ENCODE data around the gene NFIC.
A peak's percentile ranks its signal among the peaks of the same experiment; 100 is the strongest.
"Not testable (repeated sequence)": the region's sequence is repeated elsewhere in the genome, so short reads cannot be mapped to it uniquely, and the experiment has no call there.

The NFIC gene

DNA sequence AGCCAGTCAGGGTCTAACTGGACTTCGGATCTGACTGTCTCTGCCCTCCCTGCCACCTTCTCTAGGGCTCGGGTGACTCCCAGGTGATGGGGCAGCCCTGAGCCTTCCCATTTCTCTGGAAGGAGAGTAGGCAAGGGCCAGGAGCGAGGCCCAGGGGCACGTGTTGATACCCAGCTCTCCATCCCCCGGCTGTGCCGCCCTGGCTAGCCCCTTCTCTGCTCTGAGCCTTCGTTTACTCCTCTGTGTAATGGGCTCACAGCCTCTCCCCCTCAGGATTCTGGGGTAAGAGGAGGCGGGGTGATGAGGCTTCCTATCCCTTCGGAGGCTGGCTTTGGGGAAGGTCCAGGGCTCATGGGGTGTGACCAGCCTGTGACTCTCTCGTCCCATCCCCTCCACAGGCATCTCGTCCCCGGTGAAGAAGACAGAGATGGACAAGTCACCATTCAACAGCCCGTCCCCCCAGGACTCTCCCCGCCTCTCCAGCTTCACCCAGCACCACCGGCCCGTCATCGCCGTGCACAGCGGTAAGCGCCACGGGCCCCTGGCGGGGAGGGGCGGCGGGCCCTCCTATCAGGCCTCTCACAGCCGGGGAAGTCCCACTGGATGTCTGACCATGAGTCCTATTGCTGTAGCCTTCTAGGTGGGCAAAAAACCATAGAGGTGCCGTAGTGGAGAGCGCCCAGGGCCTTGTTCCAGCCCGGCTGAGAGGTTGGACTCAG lies 82.4 kb downstream of the NFIC start:
- no peak for DNase-seq

DNA sequence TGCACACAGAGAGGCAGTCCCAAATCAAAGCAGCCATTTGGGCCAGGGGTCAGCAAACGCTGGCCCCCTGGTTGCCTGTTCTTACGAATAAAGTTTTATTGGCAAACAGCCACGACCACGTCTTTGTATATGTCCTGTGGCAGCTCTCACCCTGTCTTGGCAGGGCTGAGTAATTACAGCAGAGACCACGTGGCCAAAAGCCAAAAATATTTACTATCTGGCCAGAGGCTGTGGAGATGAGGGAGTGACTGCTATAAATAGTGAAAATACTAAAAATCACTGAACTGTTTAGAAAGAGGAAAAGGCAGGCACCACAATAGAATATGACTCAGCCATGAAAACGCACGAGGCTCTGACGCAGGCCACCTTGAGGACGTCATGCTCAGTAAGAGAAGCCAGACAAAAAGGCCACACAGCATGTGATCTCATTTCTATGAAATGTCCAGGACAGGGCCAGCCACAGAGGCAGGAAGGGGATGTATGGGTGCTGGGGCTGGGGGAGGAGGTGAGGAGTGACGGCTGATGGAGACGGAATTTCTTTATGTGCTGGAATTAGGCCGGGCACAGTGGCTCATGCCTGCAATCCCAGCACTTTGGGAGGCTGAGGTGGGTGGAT lies 84.5 kb downstream of the NFIC start:
- peak in 1 of 56 donors; percentile 19 for DNase-seq

DNA sequence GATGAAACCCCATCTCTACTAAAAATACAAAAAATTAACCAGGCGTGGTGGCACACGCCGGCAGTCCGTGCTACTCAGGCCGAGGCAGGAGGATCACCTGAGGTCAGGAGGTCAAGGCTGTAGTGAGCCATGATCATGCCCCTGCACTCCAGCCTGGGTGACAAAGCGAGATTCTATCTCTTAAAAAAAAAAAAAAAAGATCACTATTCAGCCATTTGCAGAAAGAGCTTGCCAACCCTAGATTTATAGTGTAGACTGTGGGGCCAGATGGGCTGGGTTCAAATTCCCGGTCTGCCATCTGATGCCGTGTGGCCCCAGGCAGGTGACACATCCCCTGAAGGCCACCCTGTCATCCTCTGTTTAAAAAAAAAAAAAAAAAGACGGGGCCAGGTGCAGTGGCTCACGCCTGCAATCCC lies 85.1 kb downstream of the NFIC start:
- no peak for DNase-seq

DNA sequence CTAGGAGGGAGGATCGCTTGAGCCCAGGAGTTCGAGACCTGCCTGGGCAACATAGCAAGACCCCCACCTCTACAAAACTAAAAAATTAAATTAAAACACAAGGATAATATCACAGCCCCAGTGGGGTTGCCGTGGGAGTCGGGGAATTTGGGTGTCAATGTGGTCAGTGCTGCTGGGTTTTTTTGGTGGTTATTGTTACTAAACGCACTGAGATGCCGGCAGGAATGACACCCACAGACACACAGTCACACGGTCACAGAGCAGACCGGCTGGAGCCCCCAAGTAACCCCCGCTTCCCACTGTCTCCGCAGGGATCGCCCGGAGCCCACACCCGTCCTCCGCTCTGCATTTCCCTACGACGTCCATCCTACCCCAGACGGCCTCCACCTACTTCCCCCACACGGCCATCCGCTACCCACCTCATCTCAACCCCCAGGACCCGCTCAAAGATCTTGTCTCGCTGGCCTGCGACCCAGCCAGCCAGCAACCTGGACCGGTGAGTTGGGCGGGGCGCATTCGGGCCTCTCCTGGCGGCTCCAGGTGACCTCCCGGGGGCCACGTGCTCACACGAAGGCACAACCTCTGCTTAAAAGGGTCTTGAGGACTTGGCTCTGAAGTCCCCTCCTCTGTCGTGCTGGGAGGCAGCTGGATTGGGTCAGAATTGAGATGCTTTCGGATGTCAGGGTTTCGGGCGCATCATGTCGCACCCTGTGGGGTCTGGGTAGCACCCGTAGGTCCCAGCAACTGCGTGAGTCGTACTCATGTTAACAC lies 86.0 kb downstream of the NFIC start:
- no peak for DNase-seq

DNA sequence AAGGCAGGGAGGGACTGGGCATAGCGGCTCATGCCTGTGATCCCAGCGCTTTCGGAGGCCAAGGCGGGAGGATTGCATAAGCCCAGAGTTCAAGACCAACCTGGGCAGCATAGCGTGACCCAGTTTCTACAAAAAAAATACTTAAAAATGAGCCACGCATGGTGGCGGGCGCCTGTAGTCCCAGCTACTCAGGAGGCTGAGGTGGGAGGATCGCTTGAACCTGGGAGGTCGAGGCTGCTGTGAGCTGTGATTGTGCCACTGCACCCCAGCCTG lies 86.5 kb downstream of the NFIC start:
- not testable (repeated sequence) for DNase-seq

DNA sequence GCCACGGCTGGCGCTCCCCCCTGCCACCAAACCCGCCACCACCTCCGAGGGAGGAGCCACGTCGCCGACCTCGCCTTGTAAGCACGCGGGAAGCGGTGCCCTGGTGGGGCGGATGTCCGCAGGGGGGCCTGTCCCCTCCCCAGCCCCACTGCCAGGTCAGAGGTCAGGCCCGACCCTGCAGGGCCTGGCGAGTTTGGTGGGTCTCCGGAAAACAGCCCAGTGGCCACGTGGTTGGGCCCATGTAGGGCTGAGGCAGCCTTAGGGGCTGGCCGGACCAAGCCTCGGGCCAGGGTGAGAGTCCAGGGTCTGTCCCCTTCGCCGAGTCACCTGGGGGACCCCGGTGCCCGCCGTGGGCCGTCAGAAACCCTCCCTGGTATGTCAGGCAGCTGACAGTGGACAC lies 87.5 kb downstream of the NFIC start:
- DNase-seq = no peak

DNA sequence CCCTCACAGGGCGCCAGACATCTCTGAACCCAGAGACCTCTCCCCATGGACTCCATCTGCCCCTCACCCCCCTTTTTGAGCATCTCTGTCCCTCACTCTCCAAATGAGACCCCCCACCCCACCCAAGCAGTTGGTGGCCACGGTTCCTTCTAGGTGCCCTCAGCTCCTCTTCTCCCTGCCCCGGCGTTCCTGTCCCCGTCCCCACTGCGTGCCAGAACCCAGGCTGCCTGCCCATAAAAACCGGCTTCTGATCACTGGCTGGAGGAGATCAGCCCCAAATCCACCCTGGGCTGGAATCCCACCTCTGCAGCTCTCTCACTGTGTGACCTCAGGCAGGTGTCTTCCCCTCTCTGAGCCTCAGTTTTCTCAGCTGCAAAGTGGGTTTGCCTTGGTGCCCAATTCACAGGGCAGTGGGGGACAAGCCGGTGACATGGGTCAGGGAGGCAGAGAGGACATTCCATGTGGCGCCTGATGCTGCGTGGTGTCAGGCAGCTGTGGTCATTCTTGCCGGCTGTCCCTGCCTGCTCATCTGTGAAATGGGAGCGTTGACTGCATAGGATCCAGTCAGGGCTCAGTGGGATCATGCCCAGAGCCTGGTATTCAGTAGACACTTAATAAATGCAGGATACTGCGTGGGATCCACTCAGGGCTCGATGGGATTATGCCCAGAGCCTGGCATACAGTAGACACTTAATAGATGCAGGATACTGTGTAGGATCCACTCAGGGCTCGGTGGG lies 88.4 kb downstream of the NFIC start:
- DNase-seq = no peak

DNA sequence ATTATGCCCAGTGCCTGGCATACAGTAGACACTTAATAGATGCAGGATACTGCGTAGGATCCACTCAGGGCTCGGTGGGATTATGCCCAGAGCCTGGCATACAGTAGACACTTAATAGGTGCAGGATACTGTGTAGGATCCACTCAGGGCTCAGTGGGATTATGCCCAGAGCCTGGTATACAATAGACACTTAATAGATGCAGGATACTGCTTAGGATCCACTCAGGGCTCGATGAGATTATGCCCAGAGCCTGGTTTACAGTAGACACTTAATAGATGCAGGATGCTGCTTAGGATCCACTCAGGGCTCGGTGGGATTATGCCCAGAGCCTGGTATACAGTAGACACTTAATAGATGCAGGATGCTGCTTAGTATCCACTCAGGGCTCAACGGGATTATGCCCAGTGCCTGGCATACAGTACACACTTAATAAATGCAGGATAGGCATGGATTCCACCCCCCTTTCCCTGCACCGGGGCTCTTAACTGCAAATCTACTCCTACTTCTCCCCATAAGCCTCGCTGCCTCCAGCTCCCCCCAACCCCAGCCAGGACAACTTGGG lies 89.1 kb downstream of the NFIC start:
- no peak for DNase-seq

DNA sequence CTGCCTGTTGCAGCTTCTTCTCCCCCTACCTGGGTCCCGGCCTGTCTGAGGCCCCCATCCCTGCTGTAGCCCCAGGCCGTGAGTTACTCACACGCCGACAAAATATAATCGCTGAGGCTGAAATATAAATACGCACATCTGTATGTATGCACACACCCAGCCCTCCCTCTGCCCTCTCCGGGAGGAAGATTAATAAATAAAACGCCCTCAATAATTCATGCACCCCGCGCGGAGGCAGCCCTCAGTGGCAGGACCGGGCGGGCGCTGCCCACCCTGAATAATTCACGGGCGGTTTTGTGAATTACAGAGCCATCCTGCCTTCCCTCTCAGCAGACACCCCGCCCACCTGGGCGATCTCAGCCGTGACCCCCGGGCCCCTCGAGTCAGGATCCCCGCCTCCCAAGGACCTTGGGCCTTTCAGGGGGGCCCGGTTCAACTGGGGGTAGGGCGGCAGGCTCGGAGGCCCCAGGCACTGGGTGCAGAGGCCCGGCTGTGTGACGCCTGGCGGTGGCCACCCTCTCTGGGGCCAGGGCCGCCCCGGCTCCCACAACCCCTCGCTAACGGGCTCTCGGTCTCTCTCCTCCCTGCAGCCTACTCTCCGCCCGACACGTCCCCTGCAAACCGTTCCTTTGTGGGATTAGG lies 89.7 kb downstream of the NFIC start:
- no peak for DNase-seq

DNA sequence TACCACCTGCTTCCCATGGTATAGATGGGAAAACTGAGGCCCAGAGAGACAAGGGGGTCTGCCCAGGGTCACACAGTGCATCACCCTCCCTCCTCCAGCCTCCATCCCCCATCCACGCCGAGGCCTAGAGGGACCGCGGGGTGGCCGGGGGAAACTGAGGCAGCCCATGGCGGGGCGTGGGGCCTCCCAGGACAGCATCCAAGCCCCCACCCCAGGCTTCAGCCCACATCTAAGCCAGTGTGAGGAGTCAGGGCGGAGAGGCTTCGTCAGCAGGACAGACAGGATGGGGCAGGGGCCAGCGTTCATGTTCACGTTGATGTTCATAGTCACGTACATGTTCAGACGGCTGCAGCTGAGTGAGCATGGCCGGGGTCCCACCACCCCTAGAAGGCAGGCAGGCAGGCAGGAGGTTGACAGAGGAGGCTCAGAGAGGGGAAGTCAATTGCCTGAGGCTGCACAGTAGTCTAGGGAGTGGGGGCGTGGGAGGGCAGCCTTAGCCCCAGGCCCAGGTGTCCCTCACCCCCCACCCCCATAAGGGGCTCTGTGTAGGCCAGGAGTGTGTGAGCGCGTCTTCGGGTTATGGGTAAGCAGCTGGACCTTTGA lies 90.6 kb downstream of the NFIC start:
- no peak for DNase-seq

DNA sequence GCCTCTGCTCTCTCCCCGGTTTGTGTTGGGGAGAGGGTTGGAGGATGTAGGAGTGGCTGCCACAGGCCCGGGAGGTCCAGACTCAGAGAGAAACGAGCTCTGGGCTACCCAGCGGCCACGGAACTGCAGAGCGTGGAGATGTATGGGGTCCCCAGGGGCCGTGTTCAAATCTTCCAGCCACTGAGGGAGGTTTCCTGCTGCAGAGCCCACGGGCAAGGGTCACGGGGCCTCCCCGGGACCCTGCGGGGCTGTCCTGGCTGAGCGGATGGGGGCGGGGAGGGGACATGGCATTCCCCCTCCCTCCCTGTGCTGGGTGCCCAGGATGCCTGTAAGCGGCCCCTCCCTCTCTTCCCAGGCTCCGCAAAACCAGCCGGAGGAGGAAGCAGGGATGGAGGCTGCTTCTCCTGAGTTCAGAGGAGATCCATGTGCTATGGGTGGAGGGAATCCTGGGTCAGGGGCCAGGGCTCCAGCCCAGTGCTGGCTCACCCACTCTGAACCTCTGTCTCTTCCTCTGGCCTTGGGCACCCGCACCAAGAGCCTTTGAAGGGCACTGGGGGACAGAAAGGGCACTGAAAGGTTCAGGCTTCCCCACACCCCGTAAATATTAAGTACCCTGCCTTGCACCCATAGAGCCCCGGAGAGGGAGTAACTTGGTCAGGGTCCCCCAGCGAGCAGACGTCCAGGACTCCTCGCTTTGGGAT lies 91.3 kb downstream of the NFIC start:
- peak in 3 of 56 donors; percentile 6 to 22 (median 19) for DNase-seq

DNA sequence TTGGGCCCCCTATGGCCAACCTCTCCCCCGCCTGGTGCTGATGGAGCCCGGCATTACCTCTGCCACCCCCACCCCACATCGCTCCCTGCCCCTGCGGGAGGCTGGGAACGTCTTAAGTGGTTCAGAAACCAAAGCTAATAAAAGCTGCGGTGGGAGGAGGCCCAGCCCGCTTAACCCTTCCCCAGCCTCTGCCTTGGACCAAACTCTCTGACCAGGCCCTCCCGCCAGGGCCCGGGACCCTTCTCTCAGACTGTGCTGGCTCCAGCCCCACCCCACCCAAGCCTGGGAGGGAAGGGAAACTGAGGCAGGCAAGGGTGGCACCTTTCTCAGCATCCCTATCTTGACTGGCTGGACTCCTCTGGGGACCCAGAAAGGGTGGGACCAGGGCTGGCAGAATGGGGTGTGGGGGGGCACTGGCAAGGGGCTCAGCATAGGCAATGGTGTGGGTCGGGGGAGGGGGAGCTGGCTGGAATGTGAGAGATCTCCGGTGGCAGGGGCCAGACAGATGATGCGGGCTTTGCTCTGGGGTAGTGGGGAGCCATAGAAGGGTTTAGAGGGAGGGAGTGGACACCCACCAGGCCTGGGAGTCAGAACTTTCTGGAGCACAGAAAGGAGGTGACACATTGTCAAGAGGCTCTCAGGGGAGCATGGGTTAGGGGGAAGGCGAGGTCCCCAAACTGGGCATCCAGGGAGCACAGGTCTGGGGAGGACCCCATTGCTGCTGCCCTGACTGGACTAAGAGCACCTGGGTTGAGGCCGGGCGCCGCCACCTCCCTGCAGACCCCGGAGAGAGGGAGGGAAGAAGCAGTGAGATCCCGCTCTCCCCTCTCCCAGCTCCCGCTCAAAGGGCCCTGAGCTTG lies 92.1 kb downstream of the NFIC start:
- DNase-seq = peak in 4 of 56 donors; percentile 6 to 18 (median 10)

DNA sequence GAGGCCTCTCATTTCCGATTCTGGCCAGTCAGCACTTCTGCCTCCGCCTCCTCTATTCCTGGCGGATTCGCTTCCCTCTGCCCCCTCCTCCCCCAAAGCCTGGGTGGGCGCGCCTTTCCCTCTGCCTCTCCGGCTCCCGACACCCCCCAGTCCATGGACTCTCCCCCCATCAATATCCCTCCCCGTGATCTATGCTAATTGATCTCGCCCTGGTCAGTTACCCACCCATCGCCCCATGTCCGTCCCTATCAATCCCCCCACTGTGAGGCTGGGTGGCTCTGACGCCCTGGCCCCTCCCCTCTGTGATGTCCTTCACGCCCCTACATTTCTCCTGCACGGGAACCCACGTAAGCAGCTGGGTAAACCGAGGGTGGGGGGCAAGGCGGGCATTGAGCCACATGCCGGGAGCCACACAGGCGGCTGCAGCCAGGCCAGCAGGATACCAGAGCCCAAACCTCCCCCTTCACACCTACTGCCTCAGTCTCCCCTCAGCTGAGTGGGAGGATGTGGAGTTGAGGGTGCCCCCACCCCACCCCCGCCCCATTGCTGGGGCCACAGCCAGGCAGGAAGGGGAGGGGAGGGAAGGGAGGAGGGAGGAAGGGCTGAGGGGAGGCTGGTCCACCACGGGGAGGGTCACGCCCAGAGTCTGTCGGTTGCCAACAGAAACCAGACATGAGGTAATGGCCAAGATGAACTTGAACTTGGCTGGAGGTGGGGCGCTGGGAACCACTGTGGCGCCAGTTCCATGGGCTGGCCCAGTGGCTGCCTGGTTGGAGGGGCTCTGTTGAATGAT lies 92.9 kb downstream of the NFIC start:
- DNase-seq = peak in 49 of 56 donors; percentile 8 to 76 (median 49)

DNA sequence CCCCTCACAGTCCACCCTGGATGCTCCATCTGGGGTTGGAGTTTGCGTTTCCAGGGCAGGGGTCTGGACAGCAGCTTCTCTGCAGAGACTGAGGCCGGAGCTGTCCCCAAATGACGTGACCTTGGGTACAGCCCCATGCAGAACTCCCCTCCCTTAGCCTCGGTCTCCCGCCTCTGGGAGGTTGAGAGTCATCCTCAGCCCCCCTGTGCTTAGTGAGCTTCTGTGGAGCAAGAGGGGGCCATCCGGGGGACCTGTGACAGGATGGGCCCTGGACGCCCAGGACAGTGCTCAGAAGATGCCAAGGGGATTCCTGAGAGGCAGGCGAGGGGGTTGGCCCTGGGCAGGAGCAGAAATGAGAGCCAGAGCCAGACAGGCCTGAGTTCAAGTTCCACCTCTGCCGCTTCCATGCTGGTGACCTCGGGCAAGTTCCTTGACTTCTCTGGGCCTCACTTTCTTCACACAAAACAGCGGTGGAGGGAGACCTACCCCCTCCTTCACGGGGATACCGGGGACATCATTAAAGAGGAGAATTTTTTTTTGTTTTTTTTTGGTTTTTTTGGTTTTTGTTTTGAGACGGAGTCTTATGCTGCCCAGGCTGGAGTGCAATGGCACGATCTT lies 93.7 kb downstream of the NFIC start:
- no peak for DNase-seq

DNA sequence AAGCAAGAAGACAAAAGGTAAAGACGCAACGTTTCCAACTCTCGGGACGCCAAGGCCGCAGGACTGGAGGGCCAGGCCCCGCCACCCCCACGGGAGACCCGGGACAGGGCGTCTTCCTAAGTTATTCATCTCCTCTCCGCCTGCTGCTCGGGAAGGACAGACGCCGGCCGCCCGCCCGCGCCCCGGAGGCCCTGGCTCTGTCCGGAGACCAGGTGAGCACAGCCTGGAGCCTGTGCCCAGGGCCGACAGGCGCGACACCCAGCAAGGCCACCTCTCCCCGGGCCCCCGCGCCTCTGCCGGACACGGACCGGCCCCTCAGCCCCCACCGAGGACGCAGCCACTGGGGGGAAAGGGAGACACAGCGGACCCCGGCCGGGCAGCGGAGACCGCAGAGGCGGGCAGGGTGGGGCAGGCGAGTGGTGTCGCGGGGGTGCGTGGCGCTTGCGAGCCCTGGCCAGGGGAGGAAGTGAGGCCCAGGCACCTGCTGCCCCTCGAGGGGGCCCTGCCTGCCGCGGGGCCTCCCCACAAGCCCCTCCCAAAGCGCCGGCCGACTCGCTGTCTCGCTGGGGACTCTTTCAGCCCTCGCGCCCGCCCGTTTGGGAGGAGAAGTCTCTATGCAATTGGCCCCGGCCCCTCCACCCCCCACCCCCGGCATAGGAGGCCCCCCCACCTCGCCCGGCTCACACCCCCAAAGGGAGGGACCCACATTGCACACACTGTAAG lies 96.8 kb downstream of the NFIC start:
- DNase-seq = no peak

DNA sequence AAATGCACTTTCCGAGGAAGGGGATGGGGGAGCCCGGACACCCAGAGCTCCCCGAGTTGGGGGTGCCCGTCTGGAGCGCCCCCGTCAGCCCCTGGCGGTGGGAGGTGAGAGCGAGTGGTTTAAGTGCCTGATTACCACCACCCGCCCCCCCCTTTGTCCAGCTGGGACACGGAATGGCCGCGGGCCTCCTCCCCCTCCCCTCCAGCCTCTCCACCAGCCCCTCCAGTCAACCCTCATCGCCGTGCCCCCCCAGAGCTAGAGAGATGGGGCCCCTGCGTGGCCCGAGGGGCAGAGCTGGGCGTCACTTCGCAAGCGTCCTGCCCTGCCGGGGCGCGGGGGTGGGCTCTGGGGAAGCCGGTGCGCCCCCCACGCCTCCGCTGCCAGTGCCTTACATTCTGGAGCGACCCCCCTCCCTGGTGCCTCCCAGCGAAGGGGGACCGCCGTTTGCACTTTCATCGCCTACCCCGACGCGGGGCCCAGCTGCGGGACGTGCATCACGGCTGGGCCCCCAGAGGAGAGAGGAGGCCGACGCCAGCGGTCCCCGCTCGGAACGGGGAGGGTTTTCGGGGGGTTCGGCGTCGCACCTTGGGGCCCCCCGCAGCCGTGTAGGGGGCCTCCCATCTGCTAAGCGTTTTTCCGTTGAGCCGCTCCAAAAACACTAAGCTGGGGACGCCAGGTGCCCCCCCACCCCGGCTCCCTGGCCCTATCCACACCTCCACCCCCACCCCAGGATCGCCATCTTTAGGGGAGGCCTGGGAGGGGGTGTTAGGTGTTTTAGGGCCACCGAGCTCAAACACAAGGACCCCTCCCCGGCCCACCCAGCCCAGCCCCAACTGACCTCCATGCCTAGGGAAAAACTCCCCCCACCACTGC lies 97.6 kb downstream of the NFIC start:
- no peak for DNase-seq
